NCI-H146 (cell line): ENCODE data around the gene MEIKIN.

Source experiments
- DNase-seq: peaks from one replicate; lab custom pipeline; 2025; lab: John Stamatoyannopoulos, UW

The MEIKIN gene, protein sequence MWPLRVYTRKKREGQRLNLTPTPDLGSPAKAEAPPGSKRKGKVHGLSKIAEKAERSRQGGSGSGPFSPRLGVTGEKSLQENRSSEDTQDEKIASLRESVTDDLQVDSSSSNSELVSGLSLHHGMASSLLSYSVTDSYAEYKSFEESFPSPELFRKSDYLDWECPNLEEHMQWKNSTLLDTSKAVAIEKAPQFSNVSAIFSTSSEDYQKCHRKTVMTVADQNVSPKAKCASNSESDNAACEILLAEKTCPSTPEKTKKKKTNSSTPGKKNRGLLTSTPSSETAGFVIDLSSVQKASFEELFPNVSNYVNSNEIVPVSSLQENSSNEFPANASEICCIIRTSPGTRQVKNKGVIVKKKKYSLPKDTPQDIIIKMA

DNA sequence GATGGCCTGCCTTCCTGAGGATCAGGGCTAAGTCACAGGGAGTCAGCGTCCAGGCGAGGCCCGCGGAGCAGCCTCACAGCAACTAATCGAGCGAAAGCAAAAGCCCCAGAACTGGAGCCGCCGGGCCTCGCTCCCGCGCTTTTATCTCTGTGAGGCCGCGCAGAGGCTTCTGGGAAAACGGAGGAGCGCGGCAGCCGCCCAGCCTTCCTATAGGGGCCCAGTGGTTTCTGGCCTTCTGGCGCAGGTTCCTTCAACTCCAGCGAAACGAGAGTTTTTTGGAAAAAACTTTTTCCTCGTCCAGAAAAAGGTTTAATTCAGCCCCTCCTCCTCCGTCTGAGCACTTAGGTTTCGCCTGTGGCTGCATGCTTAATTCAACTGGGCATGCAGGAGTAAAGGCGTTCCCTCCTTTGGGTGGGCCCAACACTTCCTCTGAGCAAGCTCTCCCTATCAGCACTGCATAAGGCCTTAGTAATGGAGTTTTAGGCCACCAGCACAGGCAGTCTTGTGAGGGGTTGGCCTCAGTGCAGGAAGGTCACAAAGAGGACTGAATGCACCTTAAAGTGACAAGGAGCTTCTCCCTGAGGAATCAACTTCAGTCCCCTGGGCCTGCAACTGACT is at the start of gene MEIKIN:
TSS of gene MEIKIN (minus strand) at position 113 of the 618 bp plus-strand sequence. CDS start 158 bp downstream, outside the sequence.
- no peak for DNase-seq

DNA sequence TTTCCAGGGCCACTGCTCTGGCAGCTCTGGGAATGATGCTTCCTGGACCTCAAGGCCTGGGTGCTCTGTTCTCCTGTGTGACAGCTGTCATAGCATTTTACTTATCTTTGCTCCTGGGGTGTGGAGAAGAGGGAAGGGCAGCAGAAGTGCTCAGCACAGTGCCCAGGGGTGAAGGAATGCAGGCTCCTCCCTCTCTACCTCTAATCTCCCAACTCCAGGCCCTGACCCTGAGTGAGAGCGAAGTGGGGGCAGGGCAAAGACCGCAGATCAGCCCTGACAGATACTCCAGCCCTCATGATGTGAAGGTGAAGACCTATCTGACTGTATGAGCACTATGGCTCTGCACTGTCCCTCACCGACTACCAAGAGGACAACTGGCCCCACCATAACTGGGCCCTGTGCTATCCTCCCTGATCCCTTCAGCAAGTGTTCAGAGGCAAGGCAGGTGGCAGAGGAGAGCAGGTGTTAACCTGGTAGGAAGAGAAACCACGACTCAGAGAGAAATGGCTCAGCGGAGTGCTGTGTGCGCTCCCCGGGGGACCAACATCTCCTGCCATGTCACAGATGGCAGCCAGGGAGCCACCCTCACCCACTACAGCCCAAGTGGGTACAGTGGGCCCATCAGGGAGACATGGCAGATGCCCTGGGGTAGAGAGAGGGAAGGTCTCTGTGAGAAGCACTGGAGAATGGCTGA is 49.2 kb upstream of the MEIKIN start:
- DNase-seq, result no peak

DNA sequence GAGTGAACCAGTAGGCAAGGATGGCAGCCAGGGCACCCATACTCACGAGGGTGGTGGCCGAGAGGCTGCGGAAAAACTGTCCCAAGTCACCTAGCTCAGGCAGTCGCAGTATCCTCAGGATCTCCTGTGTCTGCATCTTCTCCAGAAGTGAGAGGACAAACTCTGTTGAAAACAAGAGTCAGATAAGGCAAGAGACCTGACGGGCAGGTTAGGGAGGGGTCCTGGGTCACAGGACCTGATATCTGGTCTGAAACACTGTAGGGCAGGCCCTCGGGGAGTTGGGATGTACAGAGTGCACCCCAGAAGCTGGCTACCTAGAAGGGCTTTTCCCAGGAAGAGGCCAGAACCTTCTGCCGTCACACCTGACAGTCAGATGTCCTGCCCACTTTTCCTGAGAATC is 48.6 kb upstream of the MEIKIN start:
- DNase-seq, result no peak

DNA sequence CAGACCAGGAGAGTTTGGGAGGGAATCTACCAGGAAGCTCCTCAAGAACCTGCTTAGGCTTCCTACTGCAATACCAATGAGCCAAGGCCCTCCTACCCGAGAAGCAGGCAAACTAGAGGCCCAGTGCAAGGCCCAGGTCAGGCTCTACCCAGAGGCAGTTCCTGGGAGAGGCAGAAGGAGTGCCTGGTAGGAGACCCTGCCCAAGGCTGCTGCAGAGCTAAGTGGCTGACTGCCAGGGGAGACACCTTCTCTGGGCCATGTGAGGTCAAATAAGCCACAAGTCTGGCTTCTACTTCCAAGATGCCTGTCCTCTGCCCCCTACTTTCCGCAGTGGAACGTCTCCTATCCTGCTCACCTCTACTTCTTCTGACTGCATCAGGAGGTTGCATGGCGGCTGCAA is 48.2 kb upstream of the MEIKIN start:
- no peak for DNase-seq

DNA sequence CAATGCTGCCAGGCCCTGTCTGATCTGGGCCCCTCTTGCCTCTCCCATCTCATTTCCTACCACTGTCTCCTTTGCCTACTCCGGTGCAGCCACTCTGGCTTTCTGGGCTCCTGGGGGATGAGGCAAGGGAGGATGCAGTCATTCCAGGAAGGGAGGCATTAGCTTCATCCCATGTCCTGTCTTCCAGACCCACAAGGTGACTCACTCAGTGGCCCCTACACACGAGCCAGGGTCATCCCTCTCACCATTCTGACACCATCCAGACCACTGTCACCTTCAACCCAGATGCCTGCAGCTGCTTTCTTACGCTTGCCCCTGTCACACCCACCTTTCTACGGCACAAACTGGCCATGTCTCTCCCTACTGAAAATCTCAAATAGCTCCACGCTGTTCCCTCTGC is 46.9 kb upstream of the MEIKIN start:
- no peak for DNase-seq

DNA sequence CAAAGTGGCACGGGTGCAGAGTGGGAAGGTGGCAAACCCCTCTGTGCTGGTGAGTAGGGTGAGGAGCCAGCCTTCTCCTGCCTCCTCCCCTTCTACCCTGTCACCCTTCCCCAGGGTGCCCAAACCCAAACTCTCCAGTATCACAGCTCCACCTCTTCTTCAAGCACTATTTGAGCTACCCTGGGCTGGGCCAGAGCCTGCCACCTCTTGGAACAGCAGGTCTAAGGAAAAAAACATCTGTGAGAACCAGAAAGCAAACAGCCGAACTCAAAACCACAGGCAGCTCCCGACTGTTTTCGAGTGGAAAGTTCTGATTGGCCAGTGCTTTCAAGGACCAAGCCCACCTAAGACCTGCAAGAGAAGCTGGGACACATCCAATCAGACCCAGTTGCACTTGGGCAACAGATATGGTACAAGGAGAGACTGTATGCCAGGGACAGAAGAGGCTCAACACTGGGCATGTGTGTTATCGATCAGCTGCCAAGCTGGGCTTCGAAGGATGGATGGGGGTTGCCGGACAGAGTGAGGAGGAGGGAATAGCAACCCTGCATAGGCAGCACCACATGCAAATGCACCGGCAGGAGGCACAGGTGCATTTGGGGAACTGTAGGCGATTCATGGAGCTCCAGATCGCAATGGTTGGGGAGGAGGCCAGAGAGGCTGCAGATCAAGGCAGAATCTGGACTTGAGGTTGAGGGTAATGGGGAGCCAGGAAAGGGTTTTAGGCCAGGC is 46.3 kb upstream of the MEIKIN start:
- DNase-seq, result no peak

DNA sequence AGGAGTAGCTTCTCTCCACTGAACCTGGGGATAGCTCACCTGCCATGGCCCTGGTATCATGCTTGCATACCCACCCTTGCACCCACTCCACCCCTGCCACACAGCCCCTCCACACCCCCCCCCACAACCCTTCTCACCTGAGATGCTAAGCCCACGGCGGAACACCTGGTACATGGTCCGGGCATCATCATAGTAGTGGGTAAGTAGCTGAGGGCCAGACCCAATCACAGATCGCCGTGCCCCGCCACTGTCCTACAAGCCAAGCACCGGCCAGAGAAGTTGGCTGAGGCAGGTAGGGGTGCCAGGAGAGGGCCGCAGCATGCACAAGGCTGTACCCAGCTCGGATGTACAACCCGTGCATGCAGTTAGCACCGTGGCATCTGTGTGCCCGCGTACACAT is 45.3 kb upstream of the MEIKIN start:
- DNase-seq, result no peak

DNA sequence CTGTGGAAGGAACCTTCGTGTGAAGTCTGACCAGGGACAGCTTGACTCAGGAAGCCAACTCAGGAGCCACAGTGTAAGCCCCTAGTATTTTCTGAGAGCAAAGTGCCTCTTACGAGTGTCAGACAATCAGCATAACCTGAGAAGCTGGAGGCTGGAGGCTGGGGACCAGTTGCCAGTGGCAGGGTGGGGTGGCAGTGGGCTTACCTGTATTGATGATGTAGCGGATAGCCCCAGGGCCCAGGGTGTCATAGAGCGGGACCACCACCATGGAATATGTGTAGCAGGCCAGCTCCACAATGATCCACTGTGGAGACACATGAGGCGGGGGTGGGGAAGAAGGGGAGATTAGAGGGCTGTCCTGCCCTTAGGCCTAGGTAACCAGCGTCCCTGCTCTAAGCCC is 43.1 kb upstream of the MEIKIN start:
- DNase-seq, result no peak

DNA sequence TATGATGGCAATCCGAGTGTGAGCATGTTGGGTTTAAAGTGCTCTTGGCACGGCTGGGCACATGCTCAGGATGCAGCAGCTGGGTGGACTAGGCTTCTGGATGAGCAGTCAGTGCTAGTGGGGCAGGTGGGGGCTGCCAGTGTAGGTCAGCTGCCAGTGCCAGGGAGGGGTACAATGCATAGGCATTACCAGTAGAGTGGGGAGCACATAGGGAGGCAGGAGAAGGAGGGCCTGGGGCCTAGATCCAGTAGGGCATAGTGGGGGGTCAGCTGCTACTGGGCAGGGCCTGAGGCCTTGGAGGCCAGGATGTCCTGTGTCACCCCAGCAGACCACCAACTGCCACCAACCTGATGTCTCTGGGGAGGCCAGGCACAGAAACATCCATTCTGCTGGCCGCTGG is 41.8 kb upstream of the MEIKIN start:
- DNase-seq, result no peak

DNA sequence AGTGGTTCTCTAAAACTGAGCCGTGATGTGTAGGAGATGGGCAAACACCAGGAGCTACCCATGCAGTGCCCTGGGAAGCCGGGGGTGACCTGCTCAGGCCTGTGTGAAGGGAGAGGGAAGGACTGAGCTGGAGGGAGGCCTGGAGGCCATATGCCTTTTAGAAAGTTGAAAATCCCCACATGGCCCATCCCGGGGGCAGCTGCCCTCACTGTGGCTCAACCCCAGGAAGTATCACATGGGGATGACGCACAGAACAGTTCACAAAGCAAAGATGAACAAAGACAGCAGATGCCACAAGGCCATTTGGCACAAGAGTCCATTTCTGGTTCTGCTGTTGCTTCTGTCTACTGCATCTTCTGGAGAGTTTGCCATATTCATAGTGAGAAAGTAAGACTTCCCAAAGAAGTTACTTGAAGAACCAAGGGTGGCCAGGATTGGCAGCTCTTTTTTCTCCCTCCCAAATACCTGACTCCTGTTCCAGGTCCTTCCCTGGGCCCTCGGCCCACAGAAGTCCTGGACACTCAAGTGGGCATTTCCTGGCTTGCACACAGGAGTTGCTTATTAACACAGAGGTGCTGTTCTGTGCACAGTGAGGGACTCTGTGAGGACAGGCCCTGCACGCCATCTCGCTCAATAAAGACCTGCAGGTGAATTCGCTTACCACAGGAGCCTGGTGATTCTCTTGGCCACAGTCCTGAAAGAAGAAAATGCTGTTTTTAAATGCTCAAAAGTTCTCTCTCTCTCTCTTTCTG is 40.9 kb upstream of the MEIKIN start:
- DNase-seq, result no peak

DNA sequence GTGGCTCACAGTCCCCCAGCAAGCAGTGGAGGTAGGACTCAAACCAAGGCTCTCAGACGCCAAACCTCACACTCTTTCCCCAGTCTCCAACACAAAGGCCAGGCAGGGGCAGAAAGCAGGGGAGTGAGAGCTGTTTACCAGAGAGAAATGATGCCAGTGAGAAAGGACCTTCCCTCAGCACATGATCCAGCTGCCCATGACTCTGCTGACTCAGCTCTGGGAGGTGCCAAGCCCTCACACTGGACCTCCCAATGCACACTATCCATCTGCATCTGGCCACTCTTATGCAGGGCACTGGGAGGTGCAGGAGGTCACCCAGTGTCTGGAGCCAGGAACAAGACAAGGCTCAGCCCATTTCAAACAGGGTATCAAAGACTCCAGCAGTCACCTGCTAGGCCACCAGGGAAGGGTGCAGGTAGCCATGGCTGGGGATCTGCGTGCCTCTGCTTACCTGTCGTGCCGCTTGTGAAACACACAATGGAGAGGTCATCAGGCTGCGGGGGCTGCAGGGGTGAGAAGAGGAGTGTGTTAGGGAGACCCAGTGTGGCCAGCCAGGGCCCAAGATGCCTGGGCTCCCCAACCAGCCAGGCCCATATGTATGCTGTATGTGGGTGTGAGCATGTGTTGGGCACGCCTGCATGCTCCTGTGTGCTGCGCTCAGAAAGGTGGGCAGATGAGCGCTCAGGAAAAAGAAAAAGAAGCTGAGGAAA is 39.6 kb upstream of the MEIKIN start:
- DNase-seq, result no peak

DNA sequence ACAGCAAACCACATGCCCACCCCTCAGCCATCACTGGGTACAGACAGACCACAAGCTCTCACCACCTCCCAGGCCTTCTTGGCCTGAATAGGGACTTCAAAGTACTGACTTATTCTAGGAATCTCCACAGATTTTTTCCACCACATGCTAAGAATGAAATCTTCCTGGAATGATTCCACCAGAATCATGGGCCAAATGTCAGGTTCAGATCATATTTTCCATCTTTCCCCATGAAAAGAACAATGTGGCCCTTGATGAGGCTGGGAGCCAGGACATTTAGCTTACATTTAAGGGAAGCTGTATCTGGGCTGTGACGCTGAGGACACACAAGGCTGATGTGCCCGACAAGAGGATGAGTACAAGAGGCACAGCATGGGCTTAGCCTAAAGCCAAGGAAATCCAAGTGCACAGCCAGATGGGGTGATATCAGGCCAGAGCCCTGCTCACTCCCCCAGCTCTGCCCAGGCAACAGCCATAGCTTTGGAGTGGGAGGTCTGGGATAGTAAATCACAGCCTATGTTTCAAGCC is 37.8 kb upstream of the MEIKIN start:
- DNase-seq, result no peak

DNA sequence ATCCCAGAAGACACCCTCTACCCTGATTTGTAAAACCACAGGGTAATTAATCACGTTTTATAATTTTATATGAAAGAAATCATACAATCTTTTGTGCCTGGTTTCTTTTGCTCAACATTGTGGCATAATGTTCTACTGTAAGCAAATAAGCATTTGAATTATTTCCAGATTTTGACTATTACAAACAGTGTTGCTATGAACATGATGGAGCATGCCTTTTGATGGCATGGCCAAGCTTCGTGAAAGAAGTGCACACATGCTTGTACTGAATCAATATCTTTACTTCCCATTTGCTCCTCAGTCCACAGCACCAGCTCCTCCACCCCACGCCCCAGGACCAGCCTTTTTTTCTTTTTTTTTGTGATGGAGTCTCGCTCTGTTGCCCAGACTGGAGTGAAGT is 36.1 kb upstream of the MEIKIN start:
- no peak for DNase-seq

DNA sequence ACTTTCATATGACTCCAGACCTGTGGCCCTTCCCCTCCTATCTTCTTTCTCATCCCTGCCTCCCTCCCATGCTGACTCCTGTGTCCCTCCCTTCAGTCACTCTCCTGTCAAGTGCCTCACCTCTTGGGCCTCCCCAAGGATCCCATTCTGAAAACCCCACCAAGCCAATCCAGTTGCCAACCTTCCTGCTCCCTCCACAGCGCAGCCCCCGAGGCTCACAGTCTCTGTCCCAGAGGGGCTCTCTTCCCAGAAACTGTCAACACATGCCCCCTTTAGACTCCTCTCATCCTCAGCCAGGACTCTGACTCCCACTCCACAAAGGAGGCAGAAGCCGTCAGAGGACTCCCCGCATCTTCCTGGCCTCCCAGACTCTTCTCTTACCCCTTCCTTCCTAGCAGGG is 35.2 kb upstream of the MEIKIN start:
- no peak for DNase-seq

DNA sequence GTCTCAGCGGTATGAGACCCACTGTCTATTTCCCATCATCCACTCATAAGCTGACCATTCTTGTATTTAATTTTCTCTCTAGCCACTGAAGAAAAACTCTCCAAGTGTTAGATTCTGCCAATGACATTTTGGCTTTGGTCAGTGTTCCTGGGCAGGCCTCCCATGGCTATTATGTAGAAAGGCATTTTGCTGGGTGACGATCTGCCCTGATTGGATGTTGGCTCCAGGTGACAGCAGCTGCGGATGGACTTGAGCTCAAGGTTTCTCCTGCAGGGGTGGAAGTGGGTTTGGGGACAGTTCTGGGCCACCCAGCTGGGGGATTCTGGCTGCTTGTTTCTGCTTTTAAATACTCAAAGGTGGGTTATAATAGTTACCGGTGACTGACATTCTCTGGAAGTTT is 34.4 kb upstream of the MEIKIN start:
- no peak for DNase-seq

DNA sequence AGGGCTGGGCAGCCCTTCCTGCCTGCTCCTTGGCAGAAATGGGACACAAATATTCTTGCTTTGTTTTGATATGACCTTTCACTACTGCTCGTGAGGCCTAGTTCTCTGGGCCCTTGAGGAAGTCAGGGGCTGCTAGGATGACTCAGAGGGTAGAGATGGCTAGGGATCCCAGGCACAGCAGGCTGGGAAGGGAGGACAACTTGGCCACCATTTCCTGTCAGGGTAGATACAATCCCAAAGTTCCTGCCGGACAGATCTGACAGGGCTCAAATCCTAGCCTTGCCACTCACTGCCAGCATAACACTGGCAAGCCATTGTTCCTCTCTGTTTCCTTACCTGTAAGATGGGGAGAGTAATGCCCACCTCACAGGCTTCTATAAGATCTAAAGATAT is 31.7 kb upstream of the MEIKIN start:
- DNase-seq, result no peak

DNA sequence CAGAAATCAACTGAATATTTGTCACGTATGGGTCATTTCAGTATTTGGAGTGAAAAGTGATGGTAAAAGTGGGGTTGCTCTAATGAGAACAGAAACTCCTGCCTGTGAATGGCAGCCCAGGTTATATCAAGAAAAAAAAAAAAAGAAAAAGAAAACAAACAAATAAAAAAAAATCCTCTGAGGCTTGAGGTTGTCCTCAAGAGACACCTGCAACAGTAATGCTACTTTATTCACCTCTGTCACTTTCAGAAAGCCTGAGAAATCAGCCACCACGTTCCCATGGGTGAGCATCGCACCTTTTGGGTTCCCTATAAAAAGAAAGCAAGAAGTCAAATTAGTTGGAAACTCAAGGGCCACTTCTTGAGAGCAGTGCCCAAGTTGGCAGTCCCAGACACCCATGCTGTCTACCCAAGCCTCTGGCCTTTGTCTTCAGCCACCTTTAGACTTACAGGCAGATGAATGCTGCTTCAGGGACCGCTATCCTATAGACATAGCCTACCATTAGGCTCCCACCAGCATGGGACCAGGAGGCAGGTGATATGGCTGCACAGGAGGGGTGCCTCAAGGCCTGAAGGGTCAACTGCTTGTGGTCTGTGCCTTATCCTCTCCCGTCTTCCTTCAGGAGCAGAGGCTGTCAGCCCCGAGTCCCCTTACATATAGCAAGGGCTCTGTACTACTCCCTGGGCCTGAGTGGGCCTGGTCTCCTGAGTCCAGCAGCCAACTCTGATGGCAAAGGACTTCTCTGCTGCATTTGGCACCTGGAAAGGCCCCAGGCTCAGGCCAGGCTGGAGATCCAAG is 31.1 kb upstream of the MEIKIN start:
- DNase-seq, result no peak

DNA sequence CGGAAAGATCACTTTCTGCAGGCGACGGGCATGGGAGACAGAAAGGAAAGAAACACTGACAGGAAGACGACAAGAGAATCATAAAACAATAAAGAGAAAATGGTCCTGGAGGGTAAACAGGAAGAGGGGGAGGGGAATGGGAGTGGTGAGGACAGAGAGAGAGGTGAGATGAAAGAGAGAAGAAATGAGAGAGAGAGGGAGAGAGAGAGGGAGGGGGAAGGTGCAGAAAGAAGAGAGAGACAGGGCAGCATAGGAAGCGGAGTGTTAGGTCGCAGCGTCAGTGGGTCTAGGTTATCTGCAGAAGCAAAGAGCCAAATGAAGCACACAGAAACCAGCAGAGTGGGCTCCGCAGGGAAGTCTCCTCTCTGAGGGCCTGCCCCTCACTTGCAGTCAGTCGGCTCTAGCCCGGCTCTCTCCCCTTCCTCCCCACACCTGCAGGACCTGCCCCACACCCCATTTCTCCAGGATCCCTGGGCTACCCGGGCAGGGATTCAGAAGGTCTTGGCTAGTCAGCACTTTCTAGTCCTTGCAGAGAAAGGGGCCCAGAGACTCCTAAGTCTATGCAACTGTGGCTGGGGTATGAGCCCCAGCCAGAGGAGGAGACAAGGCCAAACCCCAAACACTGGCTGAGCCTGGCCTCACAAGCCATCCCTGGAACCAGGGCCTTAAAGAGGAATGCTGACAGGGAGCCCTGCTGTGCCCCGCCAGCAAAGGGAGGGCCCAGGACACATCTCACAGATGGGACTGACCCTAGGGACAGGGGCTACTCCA is 29.7 kb upstream of the MEIKIN start:
- no peak for DNase-seq

DNA sequence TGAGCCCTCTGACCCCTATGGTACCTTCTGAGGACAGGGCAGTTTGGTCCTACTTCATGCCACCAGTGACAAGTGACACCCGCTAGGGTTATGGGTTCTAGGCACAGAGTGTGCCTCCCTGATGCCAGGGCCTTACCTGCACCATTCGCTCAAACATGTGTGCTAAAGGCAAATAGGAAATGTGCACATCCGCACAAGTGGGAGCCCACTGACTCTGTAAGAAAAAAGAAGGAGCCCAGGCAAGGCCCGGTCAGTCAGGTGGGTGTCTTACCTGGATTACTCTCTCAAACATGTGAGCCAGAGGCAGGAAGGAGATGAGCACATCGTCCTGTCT is 29.1 kb upstream of the MEIKIN start:
- no peak for DNase-seq

DNA sequence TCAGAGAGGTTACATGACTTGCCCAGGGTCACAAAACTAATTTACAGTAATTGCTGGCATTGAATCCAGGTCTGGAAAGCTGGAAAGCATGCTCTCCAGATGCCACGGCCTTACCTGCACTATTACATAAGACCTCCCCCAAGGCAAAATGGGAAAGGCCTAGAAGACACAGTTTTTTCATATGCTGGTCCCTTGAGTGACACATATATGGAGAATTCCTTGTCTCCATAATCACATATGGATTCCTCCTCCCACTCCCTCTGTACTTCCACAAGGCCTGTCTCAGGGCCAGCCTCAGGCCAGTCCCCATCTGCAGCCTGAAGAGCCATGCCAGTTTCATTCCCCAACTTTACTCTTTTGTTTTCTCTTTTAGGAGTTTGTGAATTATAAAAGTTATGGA is 28.6 kb upstream of the MEIKIN start:
- no peak for DNase-seq
